ENCODE data around the gene THBS1.

Gene THBS1

DNA sequence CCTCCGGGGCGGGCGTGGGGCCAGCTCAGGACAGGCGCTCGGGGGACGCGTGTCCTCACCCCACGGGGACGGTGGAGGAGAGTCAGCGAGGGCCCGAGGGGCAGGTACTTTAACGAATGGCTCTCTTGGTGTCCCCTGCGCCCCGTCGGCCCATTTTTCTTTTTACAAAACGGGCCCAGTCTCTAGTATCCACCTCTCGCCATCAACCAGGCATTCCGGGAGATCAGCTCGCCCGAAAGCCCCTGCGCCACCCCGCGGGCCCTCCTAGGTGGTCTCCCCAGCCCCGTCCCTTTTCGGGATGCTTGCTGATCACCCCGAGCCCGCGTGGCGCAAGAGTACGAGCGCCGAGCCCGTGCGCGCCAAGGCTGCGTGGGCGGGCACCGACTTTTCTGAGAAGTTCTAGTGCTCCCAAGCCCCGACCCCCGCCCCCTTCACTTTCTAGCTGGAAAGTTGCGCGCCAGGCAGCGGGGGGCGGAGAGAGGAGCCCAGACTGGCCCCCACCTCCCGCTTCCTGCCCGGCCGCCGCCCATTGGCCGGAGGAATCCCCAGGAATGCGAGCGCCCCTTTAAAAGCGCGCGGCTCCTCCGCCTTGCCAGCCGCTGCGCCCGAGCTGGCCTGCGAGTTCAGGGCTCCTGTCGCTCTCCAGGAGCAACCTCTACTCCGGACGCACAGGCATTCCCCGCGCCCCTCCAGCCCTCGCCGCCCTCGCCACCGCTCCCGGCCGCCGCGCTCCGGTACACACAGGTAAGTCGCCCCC, at the start of gene THBS1:
THBS1 (plus strand) TSS at position 595 of the 757 bp plus-strand sequence. CDS start 779 bp downstream, outside the sequence.
- peak; percentile 41 for DNase-seq

DNA sequence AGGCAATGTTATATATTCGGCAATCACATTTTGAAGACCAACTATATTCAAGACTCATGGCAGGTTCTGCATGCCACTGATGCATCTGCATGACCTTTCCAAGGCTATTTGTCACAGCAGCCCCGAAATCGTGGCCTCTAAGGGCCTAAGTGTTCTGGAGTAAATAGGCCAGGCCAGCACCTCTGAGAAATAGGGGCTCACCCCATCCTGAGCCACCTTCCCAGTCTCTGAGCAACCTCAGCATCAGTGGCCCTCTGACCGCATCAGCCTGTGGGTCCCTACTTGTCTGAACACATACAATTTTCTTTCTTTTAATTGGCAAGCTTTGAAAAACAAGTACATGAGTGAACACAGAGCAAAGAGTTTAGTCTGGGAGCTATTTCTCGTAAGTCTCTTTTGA, 45.9 kb upstream of the THBS1 start:
- no peak for DNase-seq

DNA sequence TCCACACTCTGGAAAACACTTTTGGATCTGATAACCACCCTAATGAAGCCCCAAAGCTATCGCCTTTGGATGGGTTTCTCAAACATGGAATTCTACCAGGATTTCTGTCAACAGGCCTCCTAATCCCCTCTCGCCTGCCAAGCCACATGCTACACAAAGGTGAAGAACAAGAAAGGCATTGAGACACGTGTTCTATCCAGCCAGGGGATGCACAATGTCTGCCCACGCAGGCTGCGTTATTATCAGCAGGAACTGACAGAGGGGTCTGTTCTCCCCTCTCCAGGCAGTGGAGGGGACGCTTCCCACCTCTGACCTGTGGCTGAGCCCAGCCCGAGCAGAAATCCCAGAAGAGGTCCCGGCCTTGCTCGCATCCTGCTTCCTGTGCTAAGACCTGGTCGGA, 45.4 kb upstream of the THBS1 start:
- no peak for DNase-seq

DNA sequence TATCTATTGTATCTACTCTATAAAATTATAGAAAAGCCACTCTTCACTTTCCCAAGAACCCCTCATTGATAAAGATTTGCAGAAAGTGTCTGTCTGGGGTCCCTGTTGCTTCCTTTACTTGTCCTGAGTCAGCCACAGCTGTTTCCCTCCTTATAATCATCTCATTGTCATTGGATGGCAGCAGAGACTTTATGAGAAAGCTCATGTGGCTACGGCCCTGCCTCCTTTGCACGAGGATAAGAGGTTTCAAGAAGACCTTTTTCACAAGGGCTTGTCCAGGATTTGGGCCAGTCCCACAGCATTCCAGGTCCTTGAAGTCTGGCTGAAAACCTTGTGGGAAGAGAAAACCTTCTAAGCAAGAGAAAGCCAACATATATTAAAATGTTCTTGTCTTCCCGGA, 41.9 kb upstream of the THBS1 start:
- no peak for DNase-seq

DNA sequence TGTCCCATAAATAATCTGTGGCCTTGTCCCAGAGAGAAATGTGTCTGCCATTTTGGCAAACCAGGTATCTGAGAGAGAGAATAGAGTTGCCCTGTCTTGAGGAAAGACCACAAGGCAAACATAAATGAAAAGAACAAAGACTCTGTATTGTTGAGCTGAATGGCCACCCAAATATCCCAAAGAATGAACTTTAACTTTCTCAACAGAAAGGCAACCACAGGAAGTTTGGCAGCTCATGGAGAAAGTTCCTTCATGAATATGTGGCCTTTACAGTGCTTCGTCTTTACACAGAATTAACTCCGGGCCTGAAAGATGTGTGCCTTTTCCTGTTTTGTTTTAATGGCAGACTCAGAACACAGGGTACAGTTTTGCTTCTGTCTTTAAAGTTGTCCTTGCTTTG, 41.4 kb upstream of the THBS1 start:
- no peak for DNase-seq

DNA sequence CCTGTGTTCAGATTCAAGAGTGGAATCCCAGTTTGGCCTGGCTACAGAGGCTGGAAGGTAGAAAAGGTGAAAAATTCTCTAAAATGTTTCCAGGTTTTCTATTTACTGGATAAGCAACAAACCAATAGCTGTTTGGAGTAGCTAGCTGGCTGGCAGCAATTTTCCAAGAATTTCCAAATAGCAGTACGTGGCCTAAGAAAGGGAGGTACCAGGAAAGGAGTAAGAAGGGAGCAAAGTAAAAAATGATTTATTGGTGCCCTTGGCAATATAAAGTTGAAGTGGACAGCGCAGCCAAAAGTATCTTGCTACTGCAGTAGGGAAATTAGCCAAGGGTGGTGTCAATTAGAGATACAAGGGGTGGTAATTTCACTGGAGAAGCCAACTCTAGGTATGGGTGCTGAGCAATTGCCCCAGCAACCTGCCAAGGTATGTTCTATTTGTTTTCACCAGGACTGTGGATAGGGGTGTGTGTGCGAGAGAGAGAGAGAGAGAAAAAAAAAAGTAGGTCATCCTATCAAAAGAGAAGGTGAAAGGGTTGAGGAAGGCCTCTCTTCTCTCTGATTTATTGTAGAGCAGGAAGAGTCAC, 40.8 kb upstream of the THBS1 start:
- no peak for DNase-seq

DNA sequence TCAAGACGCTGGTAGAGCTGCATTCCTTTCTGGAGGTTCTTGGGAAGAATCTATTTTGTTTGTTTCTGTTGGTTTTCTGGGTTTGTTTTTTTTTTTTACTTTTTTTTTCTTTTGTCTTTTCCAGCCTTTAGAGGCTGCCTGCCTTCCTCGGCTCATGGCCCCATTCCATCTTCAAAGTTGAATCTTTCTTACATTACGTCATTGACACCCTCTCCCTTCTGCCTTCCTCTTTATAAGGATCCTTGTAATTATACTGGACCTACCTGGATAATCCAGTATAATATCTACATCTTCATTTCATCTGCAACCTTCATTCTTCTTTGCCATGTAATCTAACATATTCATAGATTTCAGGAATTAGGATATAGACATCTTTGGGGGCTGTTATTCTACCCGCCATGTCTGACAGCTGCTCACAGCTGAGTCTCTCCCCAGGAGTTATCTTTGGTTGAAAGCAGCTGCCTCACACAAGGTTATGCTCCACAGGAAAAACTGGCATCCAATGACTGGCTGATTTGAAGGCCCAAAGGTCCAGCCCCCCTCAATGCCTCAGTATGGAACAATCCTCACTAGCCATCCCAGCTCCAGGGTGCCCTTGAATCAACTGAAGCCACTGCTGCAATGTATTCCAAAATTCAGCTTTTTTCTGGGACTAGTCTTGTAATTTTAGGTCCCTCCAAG, 38.4 kb upstream of the THBS1 start:
- DNase-seq, result no peak

DNA sequence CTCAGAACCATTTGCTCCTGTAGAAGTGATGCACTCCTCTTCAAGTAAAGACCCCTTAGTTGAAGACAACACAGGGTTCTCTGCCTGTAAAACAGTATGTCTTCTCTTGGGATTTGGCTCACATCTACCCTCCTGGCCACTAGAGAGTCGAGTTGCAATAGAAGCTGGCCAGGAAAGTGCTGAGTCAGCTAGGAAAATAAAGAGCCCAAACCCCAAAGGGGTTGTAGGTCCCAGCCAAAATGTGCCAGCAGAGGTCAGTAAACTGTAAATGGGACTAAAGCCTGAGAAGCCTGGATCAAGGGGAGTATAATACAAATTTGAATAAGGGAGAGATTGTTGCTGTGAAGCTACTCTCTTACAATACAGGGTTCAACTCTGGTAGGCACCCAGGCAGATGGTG, 37.2 kb upstream of the THBS1 start:
- no peak for DNase-seq

DNA sequence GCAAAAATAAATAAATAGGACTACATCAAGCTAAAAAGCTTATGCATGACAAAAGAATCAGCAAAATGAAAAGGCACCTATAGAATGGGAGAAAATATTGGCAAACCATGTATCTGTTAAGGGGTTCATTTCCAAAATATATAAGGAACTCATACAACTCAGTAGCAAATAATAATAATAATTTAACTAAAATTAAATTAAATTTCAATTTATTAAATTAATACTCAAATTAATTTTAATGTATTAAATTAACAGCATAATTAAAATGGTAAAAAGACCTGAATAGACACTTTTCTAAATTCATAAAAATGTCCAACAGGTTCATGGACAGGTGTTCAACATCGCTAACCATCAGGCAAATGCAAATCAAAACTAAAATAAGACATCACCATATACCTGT, 34.0 kb upstream of the THBS1 start:
- DNase-seq, result no peak

DNA sequence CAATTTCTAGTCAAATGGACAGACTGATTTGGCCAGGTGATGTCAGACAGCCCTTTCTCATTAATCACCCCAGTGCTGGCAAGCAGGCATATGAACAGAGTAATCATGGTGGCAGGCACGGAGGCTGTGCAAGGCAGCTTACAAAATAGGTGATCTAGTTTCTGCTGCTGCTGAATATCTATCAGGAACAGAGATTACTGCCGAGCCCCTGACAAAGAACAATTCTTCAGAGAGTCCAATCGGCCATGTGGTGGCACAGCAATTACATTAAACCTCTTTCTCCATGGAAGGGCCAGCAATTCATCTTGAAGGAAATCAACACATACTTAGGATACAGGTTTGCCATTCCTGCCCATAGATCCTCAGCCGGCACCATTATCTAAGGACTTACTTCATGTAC, 32.3 kb upstream of the THBS1 start:
- no peak for DNase-seq

DNA sequence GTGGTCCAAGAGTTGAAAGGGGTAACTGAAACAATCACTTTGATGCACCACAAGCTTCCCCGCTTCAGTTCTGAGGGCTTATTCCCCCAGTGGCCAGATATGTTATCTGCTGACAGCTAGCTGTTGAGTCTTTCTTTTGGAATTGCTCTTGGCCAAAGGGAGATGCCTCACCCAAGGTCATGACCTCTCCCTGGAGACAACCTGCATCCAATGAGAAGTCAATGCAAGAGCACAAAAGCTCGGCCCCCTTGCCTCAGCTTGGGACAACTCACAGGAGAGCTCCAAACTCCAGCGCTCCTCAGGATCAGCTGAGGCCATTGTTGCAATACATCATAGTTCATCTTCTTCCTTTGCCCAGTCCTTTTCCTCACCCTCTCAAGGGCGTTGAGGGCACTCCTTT, 31.0 kb upstream of the THBS1 start:
- DNase-seq, result no peak

DNA sequence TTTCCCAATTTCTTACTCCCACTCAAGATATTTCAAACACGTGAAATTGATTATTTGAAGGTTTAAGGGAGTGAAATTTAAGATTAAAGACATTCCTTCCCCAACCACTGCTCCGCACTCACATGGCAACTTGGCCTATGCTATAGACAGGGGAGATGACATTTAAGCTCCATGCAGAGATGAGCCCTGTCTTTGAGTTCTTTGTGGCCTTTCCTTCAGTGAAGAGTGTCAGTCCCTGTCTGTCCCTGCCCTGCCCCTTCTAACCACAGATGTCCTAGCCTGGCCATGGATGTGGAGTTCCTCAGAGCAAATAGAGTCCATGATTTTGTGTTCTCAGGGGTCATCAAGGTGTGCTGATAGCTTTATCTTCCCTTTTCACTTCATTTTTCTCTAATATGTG, 29.4 kb upstream of the THBS1 start:
- DNase-seq, result no peak

DNA sequence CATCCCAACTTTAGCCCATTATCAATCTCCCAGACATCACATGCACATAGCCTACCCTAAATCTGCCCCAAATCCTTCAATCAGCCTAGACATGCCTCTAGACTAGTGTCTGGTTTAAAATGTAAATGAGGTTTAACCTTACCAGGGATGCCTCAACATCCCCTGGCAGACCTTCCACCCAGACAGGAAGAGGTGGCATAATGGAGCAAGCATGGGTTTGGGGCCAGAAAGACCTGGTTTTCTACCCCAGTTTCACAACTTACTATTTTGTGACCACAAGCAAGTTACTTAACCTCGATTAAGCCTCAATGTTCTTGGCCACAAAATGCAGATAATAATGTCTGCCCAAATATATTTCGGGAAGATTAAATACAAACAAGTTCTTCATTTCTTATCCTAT, 28.3 kb upstream of the THBS1 start:
- DNase-seq, result no peak

DNA sequence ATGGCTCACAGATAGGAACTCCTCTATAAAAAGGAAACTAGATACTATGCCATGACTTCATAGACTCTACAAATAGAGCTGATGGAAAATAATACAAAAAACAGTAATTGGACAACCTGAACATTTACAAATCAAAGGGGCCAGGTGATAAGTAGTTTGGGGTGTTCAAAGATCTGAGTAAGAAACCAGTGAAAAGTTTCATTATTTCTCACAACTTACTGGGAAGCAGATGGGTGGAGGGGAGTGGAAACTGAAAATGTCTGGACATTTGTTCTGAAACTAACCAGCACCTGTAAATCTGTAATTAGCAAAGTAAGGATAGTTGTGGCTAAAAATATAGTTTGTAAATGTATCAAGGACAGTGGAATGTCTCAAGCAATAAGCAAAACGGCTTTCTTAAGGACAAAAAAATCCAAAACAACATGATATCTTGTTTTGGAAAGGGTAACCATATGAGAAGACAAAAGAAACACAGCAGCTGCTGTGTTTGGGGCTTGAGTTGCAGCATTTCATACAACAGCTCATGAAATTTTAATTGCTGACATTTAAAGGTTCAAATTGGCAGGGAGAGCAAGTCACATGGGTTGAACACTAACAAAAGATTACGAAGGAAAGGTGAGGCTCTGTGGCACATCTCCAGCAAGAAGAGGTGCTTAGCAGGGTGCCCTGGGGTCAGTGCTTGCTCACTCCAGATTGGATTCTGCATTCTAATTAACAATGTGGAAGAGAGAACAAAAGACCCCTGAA, 26.8 kb upstream of the THBS1 start:
- DNase-seq, result no peak

DNA sequence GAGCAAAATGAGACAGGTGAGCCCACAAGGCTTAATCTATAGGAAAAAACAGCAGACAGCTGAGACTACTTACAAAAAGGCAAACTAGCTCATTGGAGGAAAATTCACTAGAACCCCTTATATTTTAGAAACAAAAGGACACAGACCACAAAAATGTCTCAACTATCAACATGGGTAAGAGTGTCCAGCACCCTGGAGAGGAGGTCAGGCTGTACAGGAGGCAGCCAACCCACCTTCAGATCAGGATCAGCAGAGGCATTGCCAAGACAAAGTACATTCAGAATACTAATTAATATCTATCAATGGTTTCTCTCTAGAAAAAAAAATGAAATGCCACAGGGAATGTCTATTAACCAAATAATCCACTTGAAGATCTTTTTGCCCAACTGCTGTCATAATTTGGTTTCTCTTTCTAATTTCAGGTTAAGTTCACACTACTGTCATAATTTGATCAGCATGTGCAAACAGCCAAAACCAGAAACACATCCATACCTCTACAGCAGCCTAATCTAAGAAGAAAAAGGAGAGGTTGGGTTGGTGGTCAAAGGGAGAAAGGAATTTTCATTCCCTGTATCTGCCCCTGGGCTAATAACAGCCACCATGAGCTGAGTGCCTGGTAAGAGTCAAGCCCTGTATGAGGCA, 26.0 kb upstream of the THBS1 start:
- DNase-seq, result no peak

DNA sequence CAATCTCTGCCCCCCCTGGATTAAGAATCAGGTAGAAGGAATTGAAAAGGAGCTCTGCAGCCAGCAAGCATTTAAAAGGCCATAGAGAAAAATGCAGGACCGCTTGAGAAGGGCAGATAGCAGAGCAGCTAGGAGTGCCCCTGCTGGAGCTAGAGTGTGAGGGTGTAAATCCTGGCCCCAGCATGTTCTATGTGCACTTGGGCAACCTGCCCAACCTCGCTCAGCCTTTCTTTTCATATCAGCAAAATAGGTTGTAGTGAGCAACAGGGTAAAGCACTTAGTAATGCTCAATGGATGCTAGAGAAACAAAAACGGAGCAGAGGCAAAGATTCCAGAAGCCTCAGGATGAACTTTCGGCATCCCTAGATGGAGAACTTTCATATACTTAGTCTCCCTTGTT, 25.0 kb upstream of the THBS1 start:
- DNase-seq, result no peak

DNA sequence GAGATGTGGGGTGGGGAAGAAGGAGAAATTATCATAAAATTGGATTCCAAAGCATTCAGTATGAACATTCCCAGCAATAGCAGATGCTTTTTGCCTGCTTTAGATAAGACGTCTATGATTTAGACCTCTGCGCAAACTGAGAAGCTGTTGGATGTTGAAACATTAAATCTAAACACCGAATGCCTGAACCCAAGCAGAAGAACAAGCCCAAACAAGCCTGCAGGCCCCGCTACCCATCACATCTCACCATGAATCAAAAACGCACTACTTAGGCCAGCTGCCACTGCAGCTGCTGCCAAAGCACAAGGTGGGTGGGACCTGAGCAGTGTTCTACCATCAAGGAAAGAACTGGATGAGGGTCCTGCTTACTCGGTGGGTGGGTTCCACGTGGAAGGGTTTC, 24.4 kb upstream of the THBS1 start:
- DNase-seq, result no peak

DNA sequence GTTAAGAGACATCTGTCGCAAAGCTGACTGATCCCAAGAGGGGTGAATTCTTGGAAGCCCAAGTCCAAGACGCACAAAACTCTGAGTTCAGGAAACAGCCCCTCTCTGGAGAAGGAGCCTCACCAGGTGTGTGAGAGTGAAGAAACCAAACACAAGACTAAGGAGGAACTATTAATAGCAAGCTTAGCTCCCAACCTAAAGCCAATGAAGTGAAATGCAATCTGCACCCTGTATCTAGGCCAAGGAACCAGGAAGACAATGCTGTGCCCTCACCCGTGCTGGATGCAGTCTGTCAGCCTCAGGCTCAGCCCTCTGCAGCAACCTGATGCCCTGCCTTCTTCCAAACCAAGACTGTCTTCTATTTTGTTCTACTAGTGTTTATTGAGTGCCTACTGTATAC, 22.5 kb upstream of the THBS1 start:
- no peak for DNase-seq

DNA sequence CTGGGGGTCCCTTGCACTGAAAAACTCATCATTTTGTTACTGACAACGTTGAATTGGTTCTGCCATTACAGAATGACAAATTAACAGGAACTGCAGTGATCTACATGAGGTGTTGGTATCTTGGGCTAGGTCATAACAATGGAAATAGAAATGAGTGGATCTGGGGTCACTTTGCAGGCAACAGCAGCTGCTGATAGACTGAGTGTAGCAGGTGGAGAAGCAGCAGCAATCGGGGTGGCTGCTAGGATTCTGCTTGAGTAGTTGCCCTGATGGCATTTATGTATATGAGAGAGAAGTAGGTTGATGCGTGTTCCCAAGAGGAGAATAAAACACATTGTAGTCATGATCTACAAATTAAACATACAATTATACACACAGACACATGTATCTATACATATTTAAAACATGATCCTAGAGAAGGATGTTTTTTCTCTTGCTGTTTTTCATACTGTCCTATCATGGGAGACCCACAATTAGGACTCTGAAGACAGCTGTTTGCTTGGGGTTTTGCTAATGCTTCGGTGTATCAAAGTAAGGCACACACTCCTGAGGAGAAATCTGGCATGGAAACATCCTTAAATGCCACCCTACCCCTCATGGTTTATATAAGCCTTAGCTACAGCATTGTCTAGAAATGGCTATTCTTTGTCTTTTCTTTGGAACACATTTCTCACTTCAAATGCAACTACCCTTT, 15.8 kb upstream of the THBS1 start:
- DNase-seq, result no peak

DNA sequence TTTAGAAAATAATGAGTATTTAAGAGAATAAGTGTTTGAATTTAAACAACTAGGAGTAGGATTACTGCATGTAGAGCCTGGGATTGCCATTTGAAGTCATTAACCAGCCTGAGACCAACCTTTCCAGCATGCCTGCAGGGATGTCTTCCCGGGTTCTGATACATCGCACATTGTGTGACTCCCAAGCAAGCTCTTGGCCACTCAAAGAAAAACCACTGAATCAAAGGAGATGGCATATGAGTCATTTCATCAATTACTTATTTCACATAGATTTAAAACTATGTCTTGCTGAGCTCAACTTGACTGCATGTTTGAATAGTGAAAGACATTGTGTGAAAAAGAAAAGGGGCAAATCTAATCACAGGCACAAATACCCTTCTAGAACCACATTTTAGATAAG, 15.0 kb upstream of the THBS1 start:
- DNase-seq, result no peak

DNA sequence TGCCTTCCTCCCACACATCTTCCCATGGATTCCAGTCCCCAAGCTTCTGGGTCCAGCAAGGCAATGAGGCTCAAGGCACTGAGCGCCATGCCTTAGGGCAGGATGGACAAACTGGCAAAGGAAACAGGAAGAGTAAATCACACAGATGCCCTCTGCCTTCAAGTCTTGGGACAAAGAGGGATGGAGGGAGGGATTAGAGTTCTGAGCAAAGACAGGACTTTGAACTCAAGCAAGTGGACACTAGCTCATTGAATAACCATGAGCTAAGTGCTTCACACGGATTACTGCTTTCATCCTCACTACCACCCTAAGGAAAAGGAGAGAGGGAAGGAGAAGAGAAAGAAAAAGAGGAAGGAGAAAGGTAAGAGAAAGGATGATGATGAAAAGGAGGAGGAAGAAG, 7.6 kb upstream of the THBS1 start:
- DNase-seq, result no peak

DNA sequence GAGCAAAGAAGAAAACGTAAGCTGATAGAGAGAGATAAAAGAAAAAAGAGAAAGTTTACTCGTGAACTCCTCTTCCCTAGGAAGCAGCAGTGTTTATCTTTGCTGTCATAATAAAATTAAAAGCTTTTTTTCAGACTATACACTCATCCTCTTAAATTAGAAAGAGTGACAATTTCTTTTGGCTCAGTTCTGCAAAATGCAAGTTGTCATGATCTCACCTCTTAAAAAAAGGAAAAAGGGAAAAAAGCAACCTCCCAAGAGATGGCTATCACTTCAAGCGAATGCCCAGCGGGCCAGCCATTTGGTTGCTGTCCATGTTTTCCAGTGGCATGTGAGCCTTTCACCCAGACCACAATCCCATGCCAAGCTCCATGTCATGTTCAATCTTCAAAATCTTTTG, 7.0 kb upstream of the THBS1 start:
- no peak for DNase-seq

DNA sequence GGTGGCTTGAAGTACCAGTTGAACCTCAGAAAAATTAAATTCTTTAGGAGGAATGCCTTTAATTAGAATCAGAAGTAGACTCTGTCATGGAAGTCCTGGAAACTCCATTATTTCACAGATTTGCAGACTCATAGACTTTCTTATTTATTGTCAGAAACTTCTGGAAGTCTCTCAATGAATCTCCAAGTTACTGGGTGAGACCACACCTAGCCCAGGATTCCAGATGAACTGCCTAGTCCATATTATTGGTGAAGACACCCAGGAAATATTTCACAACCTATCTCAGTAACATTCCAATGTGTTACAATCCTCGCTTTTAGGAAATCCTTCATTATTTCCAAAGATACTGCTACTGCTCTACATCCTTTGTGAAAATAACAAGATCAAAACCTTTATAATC, 6.5 kb upstream of the THBS1 start:
- DNase-seq, result no peak

Data from stimulated activated CD4-positive, alpha-beta T cell treated with anti-CD3 and anti-CD28 coated beads, Interleukin-4, amount 100 ng/mL, for 24 hours (primary cell).